IMR-90 (cell line): ENCODE measurements around the gene MAP10. TPM values are rescaled to one million over a fixed set of nuclear protein-coding genes. Genes with fewer than 3 reads are reported as not detected.

Experiments used
- ATAC-seq: fragments of 200-7000 bp; cut with Tn5 transposase; 2 replicates; pipeline ENCODE4 v1.9.1; 2020; ENCODE audit warnings: low read depth, mild to moderate bottlenecking, moderate library complexity
- BruUV-seq: library from RNA; stranded (reverse); fragments of 400-500 nt; replicated peaks from 2 replicates; lab custom pipeline; 2021; lab: Mats Ljungman, UMichigan
- CTCF ChIA-PET: fragments of 300-600 bp; formaldehyde crosslinking; extraction: SDS; loops from one replicate; lab custom pipeline; 2021; ENCODE audit warnings: antibody characterized with exemption; lab: Yijun Ruan, JAX
- POLR2A ChIA-PET: fragments of 300-600 bp; sonication (Branson Sonifier 250); formaldehyde crosslinking; loops from one replicate; lab custom pipeline; 2022; ENCODE audit warnings: antibody characterized with exemption; ENCODE audit not compliant: unreplicated experiment; lab: Charles Lee
- DNase-seq: peaks from one replicate; pipeline ENCODE4 v3.0.0; 2013
- H2AFZ ChIP-seq: replicated peaks from 2 replicates; pipeline ENCODE3; 2013; ENCODE audit warnings: low read length, mild to moderate bottlenecking; ENCODE audit not compliant: poor library complexity
- H2AK5ac ChIP-seq: 2 replicates; pipeline ENCODE4 v1.6.1; 2013; ENCODE audit warnings: low read depth, low read length, inconsistent platforms
- H2AK9ac ChIP-seq: replicated peaks from 2 replicates; pipeline ENCODE3; 2013; ENCODE audit warnings: mild to moderate bottlenecking, low read depth, low read length, moderate library complexity; ENCODE audit not compliant: poor library complexity
- H2BK120ac ChIP-seq: 2 replicates; pipeline ENCODE4 v1.6.1; 2013; ENCODE audit warnings: low read depth, low read length, inconsistent platforms
- H2BK15ac ChIP-seq: 3 replicates; pipeline ENCODE4 v1.6.1; 2013; ENCODE audit warnings: low read depth, low read length, inconsistent platforms
- H2BK20ac ChIP-seq: 2 replicates; pipeline ENCODE4 v1.6.1; 2013; ENCODE audit warnings: low read depth, mild to moderate bottlenecking, inconsistent platforms, low read length, moderate library complexity
- H2BK5ac ChIP-seq: 2 replicates; pipeline ENCODE4 v1.6.1; 2013; ENCODE audit warnings: mild to moderate bottlenecking, low read depth, low read length, inconsistent platforms; ENCODE audit not compliant: poor library complexity, severe bottlenecking
- H3K14ac ChIP-seq: replicated peaks from 2 replicates; pipeline ENCODE4 v1.6.1; 2013; ENCODE audit warnings: low read depth, low read length, inconsistent platforms
- H3K18ac ChIP-seq: 2 replicates; pipeline ENCODE4 v1.6.1; 2013; ENCODE audit warnings: low read depth, low read length, control low read depth
- H3K23ac ChIP-seq: 2 replicates; pipeline ENCODE4 v1.6.1; 2013; ENCODE audit warnings: low read depth, low read length, inconsistent platforms
- H3K27ac ChIP-seq: 2 replicates; pipeline ENCODE4 v1.5.1; 2013; ENCODE audit warnings: mild to moderate bottlenecking, control low read depth, low read length; ENCODE audit not compliant: insufficient read depth
- H3K27me3 ChIP-seq: 2 replicates; pipeline ENCODE4 v1.6.1; 2013; ENCODE audit warnings: low read length; ENCODE audit not compliant: control insufficient read depth, insufficient read depth
- H3K36me3 ChIP-seq: 2 replicates; pipeline ENCODE4 v1.6.1; 2013; ENCODE audit warnings: low read length, mixed read lengths; ENCODE audit not compliant: control insufficient read depth, insufficient read depth
- H3K4ac ChIP-seq: 2 replicates; pipeline ENCODE4 v1.6.1; 2013; ENCODE audit warnings: low read depth, low read length, inconsistent platforms
- H3K4me1 ChIP-seq: 2 replicates; pipeline ENCODE4 v1.6.1; 2013; ENCODE audit warnings: low read length, mixed read lengths; ENCODE audit not compliant: control insufficient read depth, insufficient read depth
- H3K4me2 ChIP-seq: 2 replicates; pipeline ENCODE4 v1.6.1; 2013; ENCODE audit warnings: low read depth, mild to moderate bottlenecking, control low read depth, low read length, moderate library complexity
- H3K4me3 ChIP-seq: 2 replicates; pipeline ENCODE4 v1.5.1; 2013; ENCODE audit warnings: low read depth, mild to moderate bottlenecking, control low read depth, low read length, moderate library complexity; ENCODE audit not compliant: insufficient read depth
- H3K56ac ChIP-seq: 2 replicates; pipeline ENCODE4 v1.6.1; 2013; ENCODE audit warnings: low read length, inconsistent platforms; ENCODE audit not compliant: insufficient read depth; ENCODE audit errors: extremely low read depth
- H3K79me1 ChIP-seq, 2 experiments: 2 replicates each; pipeline ENCODE4 v1.6.1; 2013; ENCODE audit warnings: low read length in 2 of 2, inconsistent platforms in 1 of 2, low read depth in 1 of 2
- H3K9ac ChIP-seq: 2 replicates; pipeline ENCODE4 v1.6.1; 2013; ENCODE audit warnings: low read depth, low read length, control low read depth
- H3K9me1 ChIP-seq: 2 replicates; pipeline ENCODE4 v1.6.1; 2013; ENCODE audit warnings: low read length, inconsistent platforms; ENCODE audit not compliant: insufficient read depth
- H3K9me3 ChIP-seq: 2 replicates; pipeline ENCODE4 v1.6.1; 2013; ENCODE audit warnings: low read length; ENCODE audit not compliant: control insufficient read depth, insufficient read depth
- H4K20me1 ChIP-seq: 2 replicates; pipeline ENCODE4 v1.6.1; 2013; ENCODE audit warnings: low read length, inconsistent platforms; ENCODE audit not compliant: insufficient read depth
- H4K5ac ChIP-seq: 2 replicates; pipeline ENCODE4 v1.6.1; 2013; ENCODE audit warnings: mild to moderate bottlenecking, low read depth, low read length, control low read depth
- H4K8ac ChIP-seq, 2 experiments: 2 replicates each; pipeline ENCODE4 v1.6.1; 2013; ENCODE audit warnings: low read depth in 2 of 2, low read length in 2 of 2, control low read depth in 1 of 2, inconsistent platforms in 1 of 2
- H4K91ac ChIP-seq: 2 replicates; pipeline ENCODE4 v1.6.1; 2013; ENCODE audit warnings: low read depth, low read length, inconsistent platforms; ENCODE audit not compliant: insufficient read depth
- BHLHE40 ChIP-seq: fragments of 150-350 bp; IDR thresholded peaks from 2 replicates; pipeline ENCODE4 v1.6.1; 2016; ENCODE audit warnings: mild to moderate bottlenecking, low read depth, low read length
- CEBPB ChIP-seq: IDR thresholded peaks from 2 replicates; pipeline ENCODE4 v1.6.1; 2012; ENCODE audit warnings: low read depth, low read length, improper control_type of control experiment
- CHD1 ChIP-seq: IDR thresholded peaks from 2 replicates; pipeline ENCODE4 v1.6.1; 2012; ENCODE audit warnings: low read depth, low read length, improper control_type of control experiment
- MAFK ChIP-seq: IDR thresholded peaks from 2 replicates; pipeline ENCODE4 v1.6.1; 2012; ENCODE audit warnings: low read depth, low read length, improper control_type of control experiment
- MAZ ChIP-seq: IDR thresholded peaks from 2 replicates; pipeline ENCODE4 v1.6.1; 2012; ENCODE audit warnings: low read depth, mild to moderate bottlenecking, low read length, improper control_type of control experiment, moderate library complexity, borderline replicate concordance
- RAD21 ChIP-seq: IDR thresholded peaks from 2 replicates; pipeline ENCODE4 v1.6.1; 2012; ENCODE audit warnings: low read length, improper control_type of control experiment
- RCOR1 ChIP-seq: IDR thresholded peaks from 2 replicates; pipeline ENCODE4 v1.6.1; 2012; ENCODE audit warnings: mild to moderate bottlenecking, low read length, improper control_type of control experiment; ENCODE audit not compliant: insufficient replicate concordance
- RFX5 ChIP-seq: IDR thresholded peaks from 2 replicates; pipeline ENCODE4 v1.8.0; 2012; ENCODE audit warnings: low read depth, mild to moderate bottlenecking, low read length, moderate library complexity
- WGBS, 2 experiments: methylation state at CpG; one replicate each; pipeline versions ENCODE4 v1.1.5 to v1.1.7; 2013; ENCODE audit warnings: missing lambda C conversion rate in 2 of 2; ENCODE audit not compliant: insufficient read length in 1 of 2; ENCODE audit errors: extremely low coverage in 2 of 2; 5-methylcytosine and 5-hydroxymethylcytosine counted together
- dilution Hi-C: fragments of 300-500 bp; cut with HindIII; formaldehyde crosslinking; loops from one replicate; pipeline ENCODE4 v1.14.3; 2018; ENCODE audit warnings: low sequenced_read_pairs; ENCODE audit not compliant: unreplicated experiment
- in situ Hi-C: fragments of 300-500 bp; cut with MboI; formaldehyde crosslinking; loops from 3 replicates; pipeline ENCODE4 v1.14.3; 2019; ENCODE audit warnings: low sequenced_read_pairs, inconsistent platforms, mixed read lengths
- intact Hi-C: fragments of 100-400 bp; cut with micrococcal nuclease; formaldehyde crosslinking; loops from 2 replicates; pipeline ENCODE4 v1.10.0; 2022
- polyA plus RNA-seq, 3 experiments: library from polyadenylated mRNA; depleted of rRNA; stranded (reverse); fragments of >200 nt; gene quantifications; 2 replicates each; pipeline ENCODE4 v1.2.3, GENCODE V29; 2012; ENCODE audit warnings: low replicate concordance in 1 of 3
- total RNA-seq: library from RNA; depleted of rRNA; stranded (reverse); fragments of >200 nt; gene quantifications from 2 replicates; pipeline ENCODE4 v1.2.3, GENCODE V29; 2012
- TF ChIP-seq, protein P1 (sequence below): fragments of 150-350 bp; IDR thresholded peaks from 2 replicates; pipeline ENCODE4 v1.6.1; 2017; ENCODE audit warnings: mild to moderate bottlenecking, antibody characterized with exemption, low read length, low read depth
- TF ChIP-seq, protein P2 (sequence below): conservative IDR thresholded peaks from 2 replicates; pipeline ENCODE4 v1.5.1; 2012; ENCODE audit warnings: mild to moderate bottlenecking, low read depth, low read length, improper control_type of control experiment
- TF ChIP-seq, protein P3 (sequence below): fragments of 150-350 bp; IDR thresholded peaks from 2 replicates; pipeline ENCODE4 v1.6.1; 2016; ENCODE audit warnings: low read depth, mild to moderate bottlenecking, low read length, moderate library complexity, borderline replicate concordance

Gene MAP10
- total and polyA plus RNA-seq, 2 of the 4 experiments (the other 2 are of a cell fraction) = 1.0 to 1.1 TPM

DNA sequence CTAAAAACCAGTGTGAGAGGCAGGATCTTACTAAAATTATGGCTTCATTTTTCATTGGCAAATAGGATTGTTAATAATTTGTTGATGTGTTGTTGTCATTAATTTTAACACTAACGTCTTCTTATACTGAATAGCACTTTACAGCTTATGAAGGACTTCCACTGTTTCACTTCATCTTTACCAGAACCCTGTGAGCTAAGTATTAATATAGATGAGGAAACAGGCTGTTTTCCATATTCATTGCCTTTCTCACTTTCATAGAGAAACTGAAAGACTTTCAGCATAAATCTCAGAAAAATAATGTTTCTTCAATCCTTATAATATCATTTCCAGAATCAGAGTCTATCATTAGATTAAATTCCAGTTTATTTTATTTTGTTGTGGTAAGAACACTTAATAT lies 8.5 kb downstream of the MAP10 start:
- no peaks in the 10 kb centered on the region for H3K79me1 ChIP-seq
- dilution Hi-C loops (no loop called here), intact Hi-C loops (no loop called here), in situ Hi-C loops (no loop called here)
- TF ChIP-seq, protein P1, sequence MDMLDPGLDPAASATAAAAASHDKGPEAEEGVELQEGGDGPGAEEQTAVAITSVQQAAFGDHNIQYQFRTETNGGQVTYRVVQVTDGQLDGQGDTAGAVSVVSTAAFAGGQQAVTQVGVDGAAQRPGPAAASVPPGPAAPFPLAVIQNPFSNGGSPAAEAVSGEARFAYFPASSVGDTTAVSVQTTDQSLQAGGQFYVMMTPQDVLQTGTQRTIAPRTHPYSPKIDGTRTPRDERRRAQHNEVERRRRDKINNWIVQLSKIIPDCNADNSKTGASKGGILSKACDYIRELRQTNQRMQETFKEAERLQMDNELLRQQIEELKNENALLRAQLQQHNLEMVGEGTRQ = no peak
- no peak for TF ChIP-seq MAZ
- TF ChIP-seq, protein P2, sequence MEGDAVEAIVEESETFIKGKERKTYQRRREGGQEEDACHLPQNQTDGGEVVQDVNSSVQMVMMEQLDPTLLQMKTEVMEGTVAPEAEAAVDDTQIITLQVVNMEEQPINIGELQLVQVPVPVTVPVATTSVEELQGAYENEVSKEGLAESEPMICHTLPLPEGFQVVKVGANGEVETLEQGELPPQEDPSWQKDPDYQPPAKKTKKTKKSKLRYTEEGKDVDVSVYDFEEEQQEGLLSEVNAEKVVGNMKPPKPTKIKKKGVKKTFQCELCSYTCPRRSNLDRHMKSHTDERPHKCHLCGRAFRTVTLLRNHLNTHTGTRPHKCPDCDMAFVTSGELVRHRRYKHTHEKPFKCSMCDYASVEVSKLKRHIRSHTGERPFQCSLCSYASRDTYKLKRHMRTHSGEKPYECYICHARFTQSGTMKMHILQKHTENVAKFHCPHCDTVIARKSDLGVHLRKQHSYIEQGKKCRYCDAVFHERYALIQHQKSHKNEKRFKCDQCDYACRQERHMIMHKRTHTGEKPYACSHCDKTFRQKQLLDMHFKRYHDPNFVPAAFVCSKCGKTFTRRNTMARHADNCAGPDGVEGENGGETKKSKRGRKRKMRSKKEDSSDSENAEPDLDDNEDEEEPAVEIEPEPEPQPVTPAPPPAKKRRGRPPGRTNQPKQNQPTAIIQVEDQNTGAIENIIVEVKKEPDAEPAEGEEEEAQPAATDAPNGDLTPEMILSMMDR = no peak
- no peak for TF ChIP-seq BHLHE40
- TF ChIP-seq RAD21 = no peak
- TF ChIP-seq RCOR1 = no peak
- TF ChIP-seq CHD1 = no peak
- no peak for TF ChIP-seq MAFK
- TF ChIP-seq RFX5 = no peak
- no peak for TF ChIP-seq CEBPB
- TF ChIP-seq, protein P3, sequence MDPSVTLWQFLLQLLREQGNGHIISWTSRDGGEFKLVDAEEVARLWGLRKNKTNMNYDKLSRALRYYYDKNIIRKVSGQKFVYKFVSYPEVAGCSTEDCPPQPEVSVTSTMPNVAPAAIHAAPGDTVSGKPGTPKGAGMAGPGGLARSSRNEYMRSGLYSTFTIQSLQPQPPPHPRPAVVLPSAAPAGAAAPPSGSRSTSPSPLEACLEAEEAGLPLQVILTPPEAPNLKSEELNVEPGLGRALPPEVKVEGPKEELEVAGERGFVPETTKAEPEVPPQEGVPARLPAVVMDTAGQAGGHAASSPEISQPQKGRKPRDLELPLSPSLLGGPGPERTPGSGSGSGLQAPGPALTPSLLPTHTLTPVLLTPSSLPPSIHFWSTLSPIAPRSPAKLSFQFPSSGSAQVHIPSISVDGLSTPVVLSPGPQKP = no peak
- no CpG with 5 or more reads among the region's 1 CpG for WGBS, 2 experiments
- BruUV-seq = no TSS peak
- H2AK9ac ChIP-seq = no peak overlapping the region
- no peak overlapping the region for H2AK5ac ChIP-seq
- no peak overlapping the region for H4K8ac ChIP-seq
- H3K4me1 ChIP-seq = no peaks in the 10 kb centered on the region
- H2BK20ac ChIP-seq = no peak overlapping the region
- H3K27me3 ChIP-seq = no peaks in the 10 kb centered on the region
- H4K5ac ChIP-seq = no peak overlapping the region
- CTCF ChIA-PET = no interaction called here
- no peak overlapping the region for H3K4me3 ChIP-seq
- H2BK15ac ChIP-seq = no peak overlapping the region
- H3K14ac ChIP-seq = no peak overlapping the region
- no peak overlapping the region for H3K4me2 ChIP-seq
- H3K9ac ChIP-seq = no peak overlapping the region
- no peak overlapping the region for H3K4ac ChIP-seq
- no peak overlapping the region for H3K27ac ChIP-seq
- H3K9me1 ChIP-seq = no peaks in the 10 kb centered on the region
- H4K20me1 ChIP-seq = no peaks in the 10 kb centered on the region
- H4K91ac ChIP-seq = no peak overlapping the region
- ATAC-seq (no peak), DNase-seq (no peak)
- no peak overlapping the region for H2AFZ ChIP-seq
- H2BK5ac ChIP-seq = no peak overlapping the region
- no peak overlapping the region for H2BK120ac ChIP-seq
- H3K56ac ChIP-seq = no peak overlapping the region
- POLR2A ChIA-PET = no interaction called here
- no peaks in the 10 kb centered on the region for H3K9me3 ChIP-seq
- no peak overlapping the region for H3K18ac ChIP-seq
- H3K36me3 ChIP-seq = no peaks in the 10 kb centered on the region
- no peak overlapping the region for H3K23ac ChIP-seq
